HepG2 (cell line): Measurements from ENCODE around the gene CKAP2. TPM values are rescaled to one million over a fixed set of nuclear protein-coding genes. Genes with fewer than 3 reads are reported as not detected.

ENCODE experiments used
- ARID2 ChIP-seq: sonication (generic); formaldehyde crosslinking; IDR thresholded peaks from 2 replicates; pipeline ENCODE4 v1.8.1; 2022; ENCODE audit warnings: mild to moderate bottlenecking, missing genetic modification reagents, borderline replicate concordance
- ARID5B ChIP-seq: IDR thresholded peaks from 2 replicates; pipeline ENCODE4 v1.4.0; 2020; ENCODE audit warnings: mild to moderate bottlenecking, missing genetic modification reagents
- ATF4 ChIP-seq, 2 experiments: fragments of 450-650 bp in 1 of 2; sonication (generic) in 1 of 2; formaldehyde crosslinking; IDR thresholded peaks; 2 replicates each; pipeline versions ENCODE4 v1.5.0 to v1.8.0; 2020 to 2022; ENCODE audit warnings: mild to moderate bottlenecking in 1 of 2, missing genetic modification reagents in 1 of 2
- HNF1A ChIP-seq, 2 experiments: sonication (generic) in 1 of 2; formaldehyde crosslinking in 1 of 2; IDR thresholded peaks; 2 replicates each; pipeline versions ENCODE4 v1.4.0 to v1.6.1; 2016 to 2020; ENCODE audit warnings: borderline replicate concordance in 1 of 2, low read depth in 1 of 2, mild to moderate bottlenecking in 1 of 2, missing genetic modification reagents in 1 of 2
- KLF6 ChIP-seq: IDR thresholded peaks from 2 replicates; pipeline ENCODE4 v1.8.0; 2016; ENCODE audit warnings: missing biosample characterization, missing genetic modification reagents
- NR0B2 ChIP-seq: sonication (generic); formaldehyde crosslinking; IDR thresholded peaks from 2 replicates; pipeline ENCODE4 v1.4.0; 2020; ENCODE audit warnings: mild to moderate bottlenecking, missing genetic modification reagents
- SAFB2 ChIP-seq: sonication (generic); formaldehyde crosslinking; IDR thresholded peaks from 2 replicates; pipeline ENCODE4 v1.5.1; 2020; ENCODE audit warnings: missing genetic modification reagents, low read depth, mild to moderate bottlenecking, borderline replicate concordance
- SOX6 ChIP-seq, 2 experiments: fragments of 450-650 bp in 1 of 2; sonication (generic) in 1 of 2; formaldehyde crosslinking in 1 of 2; IDR thresholded peaks; 2 replicates each; pipeline versions ENCODE4 v1.4.0 to v1.6.1; 2017 to 2020; ENCODE audit warnings: antibody characterized with exemption in 1 of 2, mild to moderate bottlenecking in 1 of 2, missing genetic modification reagents in 1 of 2
- USF2 ChIP-seq, 2 experiments: sonication (generic) in 1 of 2; formaldehyde crosslinking in 1 of 2; IDR thresholded peaks; 2 replicates each; pipeline versions ENCODE4 v1.5.1 to v1.6.1; 2011 to 2020; ENCODE audit warnings: borderline replicate concordance in 1 of 2, low read depth in 1 of 2, low read length in 1 of 2, mild to moderate bottlenecking in 1 of 2, missing genetic modification reagents in 1 of 2, moderate library complexity in 1 of 2
- ZNF557 ChIP-seq: sonication (generic); formaldehyde crosslinking; IDR thresholded peaks from 2 replicates; pipeline ENCODE4 v1.4.0; 2020; ENCODE audit warnings: missing genetic modification reagents
- polyA plus RNA-seq, 8 experiments: library from polyadenylated mRNA; depleted of rRNA in 3 of 8; stranded (reverse) in 7 of 8; unstranded in 1 of 8; fragments of >200 nt; fragmentation: Illumina TruSeq in 4 of 8; extraction: Trizol in 4 of 8; gene quantifications; 2 replicates each; pipeline versions ENCODE4 v1.2.1 to v1.2.3, GENCODE V29; 2011 to 2016; ENCODE audit warnings: low read depth in 4 of 8, missing spikeins in 1 of 8, mixed read lengths in 1 of 8; ENCODE audit not compliant: insufficient read depth in 1 of 8
- total RNA-seq, 5 experiments: library from RNA; depleted of rRNA; stranded (reverse); fragments of >200 nt; fragmentation: Illumina TruSeq; extraction: Trizol; gene quantifications; 2 replicates each; pipeline ENCODE4 v1.2.3, GENCODE V29; 2016; ENCODE audit warnings: low read depth in 1 of 5
- TF ChIP-seq, protein P1 (sequence below), 2 experiments: sonication (generic) in 1 of 2; formaldehyde crosslinking in 1 of 2; IDR thresholded peaks; 2 replicates each; pipeline versions ENCODE4 v1.4.0 to v1.6.1; 2018 to 2020; ENCODE audit warnings: missing genetic modification reagents in 2 of 2, borderline replicate concordance in 1 of 2, low read depth in 1 of 2, mild to moderate bottlenecking in 1 of 2, missing biosample characterization in 1 of 2
- TF ChIP-seq, protein P2 (sequence below): sonication (generic); formaldehyde crosslinking; IDR thresholded peaks from 2 replicates; pipeline ENCODE4 v1.8.0; 2022; ENCODE audit warnings: mild to moderate bottlenecking, missing genetic modification reagents, moderate library complexity

The CKAP2 gene
- total and polyA plus RNA-seq, 2 of the 13 experiments (the other 11 are each of a cell fraction or from before 2014, with no cell fraction given) = 6.7 to 40.3 TPM

DNA sequence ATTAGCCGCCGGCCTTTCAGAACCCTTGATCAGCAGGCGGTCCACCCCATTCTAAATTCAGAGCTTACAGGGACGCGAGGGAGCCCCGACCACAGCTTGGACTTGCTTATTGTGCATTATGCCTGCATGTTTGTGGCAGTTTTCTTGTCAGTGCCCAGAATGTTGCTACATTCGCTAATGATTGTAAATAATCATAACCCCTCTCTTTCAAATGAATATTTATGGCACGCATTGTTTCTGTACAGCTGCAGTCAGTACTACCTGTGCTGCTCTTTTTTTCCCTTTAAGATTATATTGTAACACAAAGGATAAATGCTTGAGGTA is 4.5 kb upstream of the CKAP2 start (continued):
- TF ChIP-seq NR0B2 = peak; percentile 32; the same call in 1 of the 2 replicates
- TF ChIP-seq HNF1A (IDR thresholded peaks at IDR 0.05; ENCODE audit: low read depth) = no peak
- no peak for TF ChIP-seq HNF1A (CRISPR knock-in tag; IDR thresholded peaks at IDR 0.05; ENCODE audit: borderline replicate concordance)
- no peak for TF ChIP-seq ZNF557
- TF ChIP-seq, protein P1, sequence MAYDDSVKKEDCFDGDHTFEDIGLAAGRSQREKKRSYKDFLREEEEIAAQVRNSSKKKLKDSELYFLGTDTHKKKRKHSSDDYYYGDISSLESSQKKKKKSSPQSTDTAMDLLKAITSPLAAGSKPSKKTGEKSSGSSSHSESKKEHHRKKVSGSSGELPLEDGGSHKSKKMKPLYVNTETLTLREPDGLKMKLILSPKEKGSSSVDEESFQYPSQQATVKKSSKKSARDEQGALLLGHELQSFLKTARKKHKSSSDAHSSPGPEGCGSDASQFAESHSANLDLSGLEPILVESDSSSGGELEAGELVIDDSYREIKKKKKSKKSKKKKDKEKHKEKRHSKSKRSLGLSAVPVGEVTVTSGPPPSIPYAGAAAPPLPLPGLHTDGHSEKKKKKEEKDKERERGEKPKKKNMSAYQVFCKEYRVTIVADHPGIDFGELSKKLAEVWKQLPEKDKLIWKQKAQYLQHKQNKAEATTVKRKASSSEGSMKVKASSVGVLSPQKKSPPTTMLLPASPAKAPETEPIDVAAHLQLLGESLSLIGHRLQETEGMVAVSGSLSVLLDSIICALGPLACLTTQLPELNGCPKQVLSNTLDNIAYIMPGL (CRISPR knock-in tag; IDR thresholded peaks at IDR 0.05; ENCODE audit: borderline replicate concordance in 1 of 2, low read depth in 1 of 2) = no peak
- no peak for TF ChIP-seq KLF6 (CRISPR knock-in tag)
- TF ChIP-seq USF2 (IDR thresholded peaks at IDR 0.05; ENCODE audit: low read depth, low read length) = no peak
- no peak for TF ChIP-seq USF2 (CRISPR knock-in tag; IDR thresholded peaks at IDR 0.05; ENCODE audit: borderline replicate concordance)
- no peak for TF ChIP-seq ARID5B
- peak in 1 of 2 experiments; percentile 45; a peak in 1 of 4 replicates for TF ChIP-seq ATF4 (CRISPR knock-in tag; IDR thresholded peaks at IDR 0.05)
- TF ChIP-seq, protein P2, sequence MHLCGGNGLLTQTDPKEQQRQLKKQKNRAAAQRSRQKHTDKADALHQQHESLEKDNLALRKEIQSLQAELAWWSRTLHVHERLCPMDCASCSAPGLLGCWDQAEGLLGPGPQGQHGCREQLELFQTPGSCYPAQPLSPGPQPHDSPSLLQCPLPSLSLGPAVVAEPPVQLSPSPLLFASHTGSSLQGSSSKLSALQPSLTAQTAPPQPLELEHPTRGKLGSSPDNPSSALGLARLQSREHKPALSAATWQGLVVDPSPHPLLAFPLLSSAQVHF (CRISPR knock-in tag) = 0 out of 2 replicates have a peak, but pooled peaks have one; percentile 19
- TF ChIP-seq ARID2 (CRISPR knock-in tag) = no peak
- no peak for TF ChIP-seq SOX6 (IDR thresholded peaks at IDR 0.05)
- peak; percentile 3; the same call in 1 of the 2 replicates for TF ChIP-seq SOX6 (CRISPR knock-in tag; IDR thresholded peaks at IDR 0.05)
- no peak for TF ChIP-seq SAFB2 (CRISPR knock-in tag)
